IPS-18c (cell line): ENCODE results near the gene BCAS3.

ENCODE experiments used
- H3K4me3 ChIP-seq: 2 replicates; pipeline ENCODE4 v1.7.0; 2013; ENCODE audit warnings: low read depth, mild to moderate bottlenecking, low read length, moderate library complexity; ENCODE audit not compliant: insufficient read depth
- H3K9me3 ChIP-seq: one replicate; pipeline ENCODE4 v1.6.1; 2013; ENCODE audit warnings: mild to moderate bottlenecking, low read length, moderate library complexity; ENCODE audit not compliant: control insufficient read depth, insufficient read depth

BCAS3 gene

DNA sequence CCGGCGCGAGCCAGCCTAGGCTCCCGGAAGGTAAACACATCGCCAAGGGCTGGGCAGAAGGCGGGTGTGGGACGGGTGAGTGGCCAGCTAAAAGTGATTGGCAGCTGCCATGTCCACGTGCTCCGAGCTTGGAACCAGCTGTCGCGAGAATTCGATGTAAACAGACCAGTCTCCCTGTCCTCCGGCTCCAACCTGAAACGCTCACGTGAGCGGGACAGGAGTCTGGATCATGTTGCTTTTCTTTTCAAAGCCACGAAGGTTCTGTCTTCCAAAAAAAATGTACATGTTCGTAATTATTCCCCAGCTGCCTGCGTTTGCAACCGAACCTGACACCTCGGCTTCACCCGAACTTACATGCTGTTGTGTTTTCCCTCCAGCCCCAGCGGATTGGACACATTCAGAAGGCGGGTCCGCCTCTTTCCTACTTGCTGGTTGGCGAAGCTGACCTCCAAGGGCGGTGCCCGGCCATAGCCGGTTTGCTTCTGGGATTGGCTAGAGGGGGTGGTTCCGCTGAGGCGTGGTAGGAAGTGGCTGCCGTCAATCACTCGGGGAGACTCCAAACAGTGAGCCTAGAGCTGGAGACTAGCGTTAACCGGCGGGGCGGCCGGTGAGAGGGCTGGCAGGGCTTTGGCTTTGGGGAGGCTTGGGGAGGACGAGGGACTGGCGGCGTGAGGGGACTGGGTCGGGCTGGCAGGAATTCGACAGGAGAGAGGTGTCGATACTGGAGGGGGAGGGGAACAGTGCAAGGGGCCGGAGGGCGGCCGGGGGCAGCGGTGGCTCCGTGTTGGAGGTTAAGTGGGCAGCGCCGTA lies at the start of gene BCAS3:
BCAS3 (plus strand) TSS at position 544 of the 810 bp plus-strand sequence.
- H3K4me3 ChIP-seq = peak within 1 kb of the TSS; percentile 92
- peaks cover 3% of the 10 kb centered on the region for H3K9me3 ChIP-seq

DNA sequence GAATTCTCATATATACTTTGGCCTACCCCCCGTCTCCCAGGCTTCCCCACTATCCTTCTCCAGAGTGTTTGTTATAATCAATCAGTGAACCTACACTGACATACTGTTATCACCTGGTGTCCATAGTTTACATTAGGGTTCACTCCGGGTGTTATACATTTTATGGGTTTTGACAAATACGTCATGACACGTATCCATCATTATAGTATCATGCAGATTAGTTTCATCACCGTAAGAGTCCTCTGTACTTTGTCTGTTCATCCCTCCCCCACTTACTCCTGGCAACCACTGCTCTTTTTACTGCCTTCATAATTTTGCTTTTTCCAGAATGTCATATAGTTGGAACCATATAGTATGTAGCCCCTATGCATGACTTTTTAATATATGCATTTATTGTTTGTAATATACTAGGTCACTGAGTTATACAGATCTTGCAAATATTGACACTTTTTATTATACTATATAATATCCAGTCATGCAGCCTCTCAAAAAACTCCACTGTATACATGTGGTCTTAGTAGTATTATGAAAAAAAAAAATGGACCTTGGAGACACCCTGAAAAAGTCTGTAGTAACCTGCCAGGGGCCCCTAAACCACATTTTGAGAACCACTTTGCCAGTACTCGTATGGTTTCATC lies 49.3 kb upstream of the BCAS3 start:
- Histone ChIP-seq H3K4me3 (no peak overlapping the region), H3K9me3 (no peaks in the 10 kb centered on the region)

DNA sequence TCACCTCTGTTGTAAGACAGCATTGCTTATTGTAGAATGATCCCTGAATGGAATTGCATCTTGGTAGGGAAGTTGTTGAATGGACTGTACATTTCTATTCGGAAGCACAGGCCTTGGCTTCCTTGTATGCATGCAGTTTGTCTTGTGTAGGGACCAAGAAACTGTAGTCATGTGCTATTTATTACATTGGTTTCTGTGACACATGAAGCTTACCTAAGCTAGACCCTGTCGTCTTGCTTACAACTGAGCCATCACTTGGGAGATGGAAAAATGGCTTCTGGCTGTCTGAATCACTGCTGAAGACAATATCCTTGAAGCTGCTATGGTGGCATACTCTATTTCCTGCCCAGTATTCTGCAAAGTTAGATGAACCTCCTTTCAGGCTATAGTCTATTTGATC lies 48.5 kb upstream of the BCAS3 start:
- H3K9me3 ChIP-seq = no peaks in the 10 kb centered on the region
- no peak overlapping the region for H3K4me3 ChIP-seq

DNA sequence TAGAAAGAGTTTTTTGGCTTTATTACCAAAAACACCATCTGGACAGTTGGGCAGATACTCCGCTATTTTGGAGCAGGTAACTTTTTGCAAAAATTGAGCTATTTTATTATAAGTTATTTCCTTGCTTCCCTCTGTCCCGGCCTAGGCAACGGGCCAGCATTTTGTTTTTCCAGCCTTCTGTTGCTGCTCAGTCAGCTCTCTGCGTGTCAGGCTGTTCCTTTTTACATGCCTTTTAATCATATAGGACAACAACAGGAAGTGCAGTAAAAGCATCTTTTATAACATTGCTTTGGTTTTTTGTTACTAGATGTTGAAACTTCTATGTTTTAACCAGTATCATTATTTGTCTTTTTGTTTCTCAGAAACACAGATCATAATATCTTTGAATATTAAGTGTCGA lies 47.3 kb upstream of the BCAS3 start:
- Histone ChIP-seq H3K9me3 (no peaks in the 10 kb centered on the region), H3K4me3 (no peak overlapping the region)

- H3K9me3 ChIP-seq = no peaks in the 10 kb centered on the region
- no peak overlapping the region for H3K4me3 ChIP-seq
Measured at GRCh38 chr17:60631119-60631518, 46.5 kb upstream of the BCAS3 start.

GRCh38 chr17:60637683-60638082 lies 40.0 kb upstream of the BCAS3 start:
- Histone ChIP-seq H3K4me3 (no peak overlapping the region), H3K9me3 (no peaks in the 10 kb centered on the region)

DNA sequence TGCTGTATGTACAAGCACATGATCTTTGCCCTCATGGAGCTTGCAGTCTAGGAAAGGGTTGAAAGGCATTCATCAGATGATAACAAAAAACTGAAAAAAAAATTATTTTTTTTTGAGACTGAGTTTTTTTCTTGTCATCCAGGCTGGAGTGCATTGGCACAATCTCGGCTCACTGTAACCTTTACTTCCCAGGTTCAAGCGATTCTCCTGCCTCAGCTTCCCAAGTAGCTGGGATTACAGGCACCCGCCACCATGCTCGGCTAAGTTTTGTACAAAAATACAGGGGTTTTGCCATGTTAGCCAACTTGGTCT lies 38.7 kb upstream of the BCAS3 start:
- Histone ChIP-seq H3K9me3 (no peaks in the 10 kb centered on the region), H3K4me3 (no peak overlapping the region)

- Histone ChIP-seq H3K9me3 (no peaks in the 10 kb centered on the region), H3K4me3 (no peak overlapping the region)
Measured at GRCh38 chr17:60640503-60640902, 37.1 kb upstream of the BCAS3 start.

GRCh38 chr17:60641126-60641525 lies 36.5 kb upstream of the BCAS3 start:
- Histone ChIP-seq H3K9me3 (no peaks in the 10 kb centered on the region), H3K4me3 (no peak overlapping the region)

DNA sequence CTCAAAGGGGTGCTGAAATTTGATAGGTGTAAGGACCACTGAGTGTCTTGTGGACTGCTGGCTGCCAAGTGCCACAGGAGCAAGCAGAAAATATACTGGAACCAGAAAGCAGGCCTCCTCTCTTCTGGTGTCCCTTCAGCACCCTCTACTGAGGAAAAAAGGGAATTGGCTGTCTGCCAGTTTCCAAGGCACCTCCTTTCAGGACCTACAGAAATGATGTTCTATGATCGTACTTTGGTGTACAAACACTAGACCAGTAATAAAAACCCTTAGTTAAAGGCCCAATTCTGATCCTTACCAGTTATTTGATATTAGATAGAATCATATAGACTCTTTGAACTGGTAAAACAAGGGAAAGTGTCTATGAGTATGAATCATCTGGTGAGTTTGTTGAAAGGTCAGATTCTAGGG lies 35.8 kb upstream of the BCAS3 start:
- Histone ChIP-seq H3K4me3 (no peak overlapping the region), H3K9me3 (no peaks in the 10 kb centered on the region)

DNA sequence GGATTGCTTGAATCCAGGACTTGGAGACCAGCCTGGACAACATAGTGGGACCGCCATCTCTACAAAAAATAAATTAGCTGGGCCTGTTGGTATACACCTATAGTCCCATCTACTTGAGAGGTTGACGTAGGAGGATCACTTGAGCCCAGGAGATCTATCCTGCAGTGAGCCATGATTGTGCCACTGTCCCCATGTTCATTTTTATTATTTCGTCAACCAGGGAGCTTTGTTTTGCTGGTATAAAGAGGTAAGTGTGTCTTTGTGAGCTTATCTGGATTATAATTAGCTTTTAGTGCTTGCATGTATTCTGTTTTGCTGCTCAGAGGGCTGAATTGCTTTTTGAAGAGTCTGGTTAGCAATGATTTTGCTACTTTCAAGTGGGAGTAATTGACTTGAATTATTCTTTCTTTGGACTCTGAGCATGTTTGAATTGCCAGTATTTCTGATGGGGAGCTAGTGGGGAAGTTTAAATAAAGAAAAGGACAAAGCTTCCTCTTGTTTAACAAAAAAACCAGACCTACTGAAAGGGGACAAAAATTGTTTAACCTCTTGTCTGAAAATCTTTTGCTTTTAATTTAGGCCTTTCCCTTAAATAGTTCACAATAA lies 31.6 kb upstream of the BCAS3 start:
- Histone ChIP-seq H3K9me3 (no peaks in the 10 kb centered on the region), H3K4me3 (no peak overlapping the region)

DNA sequence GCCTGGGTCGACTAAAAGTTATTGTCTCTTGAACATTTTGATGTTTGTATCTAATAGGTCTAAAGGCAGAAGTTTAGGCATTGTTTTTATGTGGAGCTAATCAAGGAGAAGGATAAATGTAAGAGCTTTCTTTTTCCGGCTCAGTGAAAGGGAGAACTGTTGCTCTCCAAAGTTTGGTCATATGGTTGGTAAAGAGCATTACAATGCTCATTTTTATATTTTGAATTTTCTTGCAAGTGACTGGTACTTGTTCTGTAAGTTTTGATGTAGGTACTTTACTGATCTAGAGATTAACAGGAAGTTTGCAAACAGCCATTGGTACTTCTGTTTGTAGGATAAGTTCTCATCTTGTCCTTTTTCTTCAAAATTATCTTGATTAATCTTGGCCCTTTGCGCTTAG lies 30.9 kb upstream of the BCAS3 start:
- Histone ChIP-seq H3K9me3 (no peaks in the 10 kb centered on the region), H3K4me3 (no peak overlapping the region)

DNA sequence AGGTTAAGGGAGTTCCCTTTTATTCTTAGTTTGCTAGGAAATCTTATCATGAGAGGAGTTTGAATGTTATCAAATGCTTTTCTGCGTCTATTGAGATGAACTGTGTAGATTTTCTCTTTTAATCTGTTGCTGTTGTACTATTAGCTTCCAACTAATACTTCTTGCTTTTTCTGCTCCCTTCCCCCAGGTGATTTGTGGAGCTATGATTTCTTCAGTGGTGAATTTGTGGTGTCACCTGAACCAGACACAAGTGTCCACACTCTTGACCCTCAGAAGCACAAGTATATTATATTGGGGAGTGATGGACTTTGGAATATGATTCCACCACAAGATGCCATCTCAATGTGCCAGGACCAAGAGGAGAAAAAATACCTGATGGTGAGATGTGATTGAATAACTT lies 29.9 kb upstream of the BCAS3 start:
- Histone ChIP-seq H3K9me3 (no peaks in the 10 kb centered on the region), H3K4me3 (no peak overlapping the region)

DNA sequence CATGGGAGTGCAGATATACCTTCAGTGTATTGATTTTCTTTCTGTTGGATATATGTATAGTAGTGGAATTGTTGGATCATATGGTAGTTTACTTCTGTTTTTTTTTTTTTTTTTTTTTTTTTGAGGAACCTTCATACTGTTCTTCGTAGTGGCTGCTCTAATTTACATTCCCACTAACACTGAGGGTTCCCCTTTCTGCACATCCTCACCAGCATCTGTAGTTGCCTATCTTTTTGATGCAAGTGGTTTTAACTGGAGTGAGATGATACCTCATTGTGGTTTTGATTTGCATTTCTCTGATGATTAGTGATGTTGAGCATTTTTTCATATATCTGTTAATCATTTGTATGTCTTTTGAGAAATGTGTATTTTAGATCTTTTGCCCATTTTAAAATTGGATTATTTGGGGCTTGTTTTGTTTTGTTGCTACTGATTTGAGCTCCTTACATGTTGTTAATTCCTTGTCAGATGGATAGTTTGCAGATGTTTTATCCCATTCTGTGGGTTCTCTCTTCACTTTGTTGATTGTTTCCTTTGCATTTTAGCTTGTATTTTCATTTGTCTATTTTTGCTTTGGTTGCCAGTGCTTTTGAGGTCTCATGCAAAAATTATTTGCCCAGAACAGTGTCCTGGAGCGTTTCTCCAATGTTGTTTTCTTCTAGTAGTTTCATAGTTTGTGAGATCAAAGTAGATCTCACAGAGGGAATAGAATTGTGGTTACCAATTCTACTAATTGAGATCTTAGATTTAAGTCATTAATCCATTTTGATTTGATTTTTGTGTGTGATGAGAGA lies 25.0 kb upstream of the BCAS3 start:
- no peaks in the 10 kb centered on the region for H3K9me3 ChIP-seq
- no peak overlapping the region for H3K4me3 ChIP-seq

DNA sequence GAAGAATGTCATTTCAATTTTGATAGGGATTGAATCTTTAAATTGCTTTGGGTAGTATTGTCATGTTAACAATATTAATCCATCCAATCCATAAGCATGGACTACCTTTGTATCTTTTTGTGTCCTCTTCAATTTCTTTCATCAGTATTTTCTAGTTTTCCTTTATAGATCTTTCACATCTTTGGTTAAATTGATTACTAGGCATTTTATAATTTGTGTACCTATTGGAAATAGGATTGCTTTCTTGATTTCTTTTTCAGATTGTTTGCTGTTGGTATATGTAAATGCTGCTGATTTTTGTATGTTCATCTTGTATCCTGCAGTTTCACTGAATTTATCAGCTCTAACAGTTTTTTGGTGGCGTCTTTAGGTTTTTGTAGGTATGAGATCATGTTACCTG lies 24.1 kb upstream of the BCAS3 start:
- Histone ChIP-seq H3K9me3 (no peaks in the 10 kb centered on the region), H3K4me3 (no peak overlapping the region)

DNA sequence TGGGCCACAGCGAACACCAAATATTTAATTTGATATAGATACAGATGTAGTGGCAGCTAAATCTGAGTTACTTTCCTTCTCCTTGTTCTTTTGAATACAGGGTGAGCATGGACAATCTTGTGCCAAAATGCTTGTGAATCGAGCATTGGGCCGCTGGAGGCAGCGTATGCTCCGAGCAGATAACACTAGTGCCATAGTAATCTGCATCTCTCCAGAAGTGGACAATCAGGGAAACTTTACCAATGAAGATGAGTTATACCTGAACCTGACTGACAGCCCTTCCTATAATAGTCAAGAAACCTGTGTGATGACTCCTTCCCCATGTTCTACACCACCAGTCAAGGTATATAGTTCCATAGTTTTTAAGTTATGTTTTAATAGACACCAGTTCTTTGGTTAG lies 21.2 kb upstream of the BCAS3 start:
- no peak overlapping the region for H3K4me3 ChIP-seq

GRCh38 chr17:60659156-60659555 lies 18.5 kb upstream of the BCAS3 start:
- Histone ChIP-seq H3K4me3 (no peak overlapping the region), H3K9me3 (no peaks in the 10 kb centered on the region)

More for the DNA sequence above, 21.2 kb upstream of the BCAS3 start:
- no peaks in the 10 kb centered on the region for H3K9me3 ChIP-seq

DNA sequence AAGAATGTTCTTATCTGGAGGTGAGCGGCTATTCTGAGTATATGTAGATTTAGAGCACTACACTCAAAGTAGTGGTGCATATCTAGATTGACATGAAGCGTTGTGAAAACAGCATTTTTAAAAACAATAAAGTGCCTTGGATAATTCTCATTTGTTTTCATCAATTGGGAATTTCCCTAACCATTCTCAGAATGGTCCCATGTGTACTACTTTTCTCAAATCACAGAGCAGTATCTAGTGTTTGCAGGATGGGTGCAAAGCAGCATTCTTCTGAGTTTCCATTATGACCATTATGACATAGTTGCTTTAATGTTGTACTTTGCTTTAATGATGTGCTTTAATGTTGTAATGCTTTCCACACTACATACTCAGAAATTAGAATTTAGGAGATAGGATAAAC lies 16.2 kb upstream of the BCAS3 start:
- H3K9me3 ChIP-seq = no peaks in the 10 kb centered on the region
- H3K4me3 ChIP-seq = no peak overlapping the region
